ENCODE results near the gene C1QTNF1. TPM values are rescaled to one million over a fixed set of nuclear protein-coding genes. Genes with fewer than 3 reads are reported as not detected.
"Not testable (repeated sequence)": the region's sequence is repeated elsewhere in the genome, so short reads cannot be mapped to it uniquely, and the experiment has no call there.

The C1QTNF1 gene
- total RNA-seq, 6 donors from 2014 or later = 9.3 to 30.4 (median 14.1) TPM

GRCh38 chr17:79027925-79028491 is 4.0 kb downstream of the C1QTNF1 start:
- Histone ChIP-seq H3K9me3 (no peaks in the 10 kb centered on the region), H3K4me1 (peaks cover 50 to 55% (median 53%) of the 10 kb centered on the region in 4 donors), H3K36me3 (no peaks in the 10 kb centered on the region), H3K27ac (peak overlapping the region; percentile 51 to 69 (median 64)), H3K4me3 (peak overlapping the region in 1 of 4 donors; percentile 78), H3K27me3 (peaks cover 0 to 5% (median 0%) of the 10 kb centered on the region in 4 donors)
- ATAC-seq (ENCODE audit: low FRiP score in 2 of 2) = no peak
- TF ChIP-seq POLR2AphosphoS5 (IDR thresholded peaks at IDR 0.05) (no peak), EP300 (IDR thresholded peaks at IDR 0.05) (no peak), POLR2A (IDR thresholded peaks at IDR 0.05) (no peak), CTCF (IDR thresholded peaks at IDR 0.05) (no peak)
- DNase-seq = peak; percentile 19 to 76
- 36 to 47% methylated on average over 13 to 15 of the region's 16 CpGs for WGBS, 2 donors

GRCh38 chr17:79028496-79029326 is 4.7 kb downstream of the C1QTNF1 start:
- 76 to 85% methylated on average over 15 to 17 of the region's 17 CpGs for WGBS, 2 donors
- TF ChIP-seq CTCF (IDR thresholded peaks at IDR 0.05) (no peak), EP300 (IDR thresholded peaks at IDR 0.05) (no peak), POLR2A (IDR thresholded peaks at IDR 0.05) (no peak), POLR2AphosphoS5 (IDR thresholded peaks at IDR 0.05) (no peak)
- ATAC-seq (ENCODE audit: low FRiP score in 2 of 2) = no peak
- Histone ChIP-seq H3K27ac (peak overlapping the region in 2 of 4 donors; percentile 60 to 68), H3K9me3 (no peaks in the 10 kb centered on the region), H3K36me3 (no peaks in the 10 kb centered on the region), H3K27me3 (peaks cover 0 to 5% (median 0%) of the 10 kb centered on the region in 4 donors), H3K4me3 (no peak overlapping the region), H3K4me1 (peaks cover 44 to 48% (median 46%) of the 10 kb centered on the region in 4 donors)
- no peak for DNase-seq

GRCh38 chr17:79029327-79030009 is 5.5 kb downstream of the C1QTNF1 start:
- TF ChIP-seq POLR2AphosphoS5 (IDR thresholded peaks at IDR 0.05) (no peak), POLR2A (IDR thresholded peaks at IDR 0.05) (no peak), CTCF (IDR thresholded peaks at IDR 0.05) (no peak), EP300 (IDR thresholded peaks at IDR 0.05) (no peak)
- H3K27me3 ChIP-seq = peaks cover 0 to 2% (median 0%) of the 10 kb centered on the region in 4 donors
- no peak overlapping the region for H3K4me3 ChIP-seq
- no peaks in the 10 kb centered on the region for H3K9me3 ChIP-seq
- DNase-seq = no peak
- H3K27ac ChIP-seq = no peak overlapping the region
- H3K36me3 ChIP-seq = no peaks in the 10 kb centered on the region
- 86 to 92% methylated on average over 8 to 16 of the region's 16 CpGs for WGBS, 2 donors
- no peak for ATAC-seq (ENCODE audit: low FRiP score in 2 of 2)
- H3K4me1 ChIP-seq = peaks cover 39 to 46% (median 40%) of the 10 kb centered on the region in 4 donors

GRCh38 chr17:79030636-79031035 is 6.7 kb downstream of the C1QTNF1 start:
- H3K36me3 ChIP-seq; H3K27ac ChIP-seq; H3K27me3 ChIP-seq; H3K9me3 ChIP-seq; ATAC-seq (ENCODE audit: low FRiP score in 2 of 2); H3K4me3 ChIP-seq; DNase-seq: not testable (repeated sequence)
- 91 to 95% methylated on average over 12 of the region's 12 CpGs for WGBS, 2 donors
- peaks cover 28 to 36% (median 31%) of the 10 kb centered on the region in 4 donors for H3K4me1 ChIP-seq
